GM21447 (cell line): ENCODE measurements around the gene XIAP.

Experiments used
- ATAC-seq: cut with Tn5 transposase; IDR thresholded peaks from one replicate; pipeline ENCODE4 v1.9.1; 2021; ENCODE audit not compliant: unreplicated experiment

XIAP gene

DNA sequence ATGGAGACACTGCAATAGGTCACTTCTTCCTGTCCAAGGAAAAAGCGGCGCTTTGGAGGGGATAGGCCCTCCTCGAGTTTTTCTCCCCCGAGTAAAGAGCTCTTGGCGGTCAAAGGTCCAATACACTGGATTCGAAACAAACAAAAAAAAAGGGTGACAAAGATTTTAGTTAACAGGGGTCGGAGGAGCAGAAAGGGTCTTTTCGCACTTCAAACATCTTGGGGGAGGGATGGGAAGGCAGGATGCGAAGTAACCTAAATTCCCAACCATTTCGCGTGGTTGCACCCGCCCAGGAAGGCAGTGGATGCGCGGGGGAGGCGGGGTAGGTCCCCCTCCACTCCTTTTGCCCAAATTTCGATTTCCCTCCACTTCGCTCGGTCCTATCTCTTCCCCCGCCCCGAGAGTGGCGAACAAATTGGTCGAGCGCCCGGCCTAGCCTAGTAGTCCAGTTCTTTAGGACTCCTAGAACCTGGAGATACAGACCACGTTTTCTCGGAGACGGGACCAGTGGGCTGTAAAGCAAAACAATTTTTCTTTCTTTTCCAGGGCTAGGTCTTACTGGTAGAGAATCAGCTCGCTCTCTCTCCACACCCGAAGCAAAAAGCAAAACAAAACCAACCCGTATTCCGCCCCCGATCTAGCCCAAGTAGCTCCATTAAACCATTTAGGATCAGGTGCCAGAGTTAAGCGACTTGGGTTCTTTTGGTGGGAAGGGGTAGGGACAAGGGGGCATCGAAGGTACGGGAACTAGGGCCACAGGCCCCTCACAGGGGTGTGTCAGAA, 99.6 kb downstream of the XIAP start:
- no peak for ATAC-seq

DNA sequence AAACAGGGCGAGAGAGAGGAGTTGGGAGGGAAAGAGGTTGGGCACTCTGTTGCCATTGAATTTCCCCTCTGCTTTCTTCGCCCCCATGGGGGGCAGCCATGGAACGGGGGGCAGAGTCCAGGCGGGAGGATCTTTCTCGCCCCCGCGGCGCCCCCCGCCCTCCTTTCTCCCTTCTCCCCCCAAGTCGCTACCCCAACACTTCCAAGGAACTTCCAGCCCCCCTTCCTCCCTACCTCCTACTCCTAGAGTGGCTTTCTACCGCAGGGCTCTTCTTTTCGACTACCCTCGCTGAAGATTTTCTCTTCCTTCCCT, 101.1 kb downstream of the XIAP start:
- ATAC-seq: no peak

DNA sequence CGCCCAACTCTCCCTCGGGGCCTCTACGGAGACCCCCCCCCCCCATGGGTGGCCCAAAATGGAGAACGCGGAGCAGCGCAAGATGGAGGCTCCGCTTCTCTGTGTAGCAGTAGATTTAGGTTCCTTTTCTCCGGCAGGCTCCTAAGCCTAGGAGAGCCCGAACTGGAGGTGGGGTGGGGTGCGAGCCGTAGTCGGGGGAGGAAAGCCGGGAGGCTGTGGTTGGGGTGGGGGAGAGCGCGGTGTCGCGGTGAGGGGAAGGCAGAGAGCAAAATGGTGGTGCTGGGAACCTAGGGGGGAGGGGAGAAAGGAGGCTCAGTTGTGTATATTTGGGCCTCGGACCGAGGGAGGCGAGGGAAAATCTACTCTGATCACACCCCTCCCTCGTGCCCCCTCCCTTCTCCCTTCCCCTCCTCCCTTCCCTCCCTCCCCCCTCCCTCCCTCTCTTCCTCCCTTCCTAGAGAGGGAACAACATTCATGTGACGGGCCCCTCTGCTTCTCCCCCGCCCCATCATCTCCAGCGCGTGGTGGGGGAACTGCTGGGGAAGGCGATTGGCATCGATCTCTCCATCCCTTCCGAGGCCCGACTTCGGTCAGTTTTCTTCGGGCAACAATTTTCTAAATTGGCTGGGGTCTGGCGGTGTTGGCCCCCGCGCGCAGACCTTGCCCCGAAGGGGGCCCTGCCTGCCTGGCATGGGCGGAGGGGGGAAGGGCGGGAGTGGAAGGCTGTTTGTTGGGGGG, 101.6 kb downstream of the XIAP start, which contains the start of gene STAG2:
STAG2 (plus strand) TSS at position 439 of the 738 bp plus-strand sequence. CDS start 60,922 bp downstream, outside the sequence.
- no peak for ATAC-seq

DNA sequence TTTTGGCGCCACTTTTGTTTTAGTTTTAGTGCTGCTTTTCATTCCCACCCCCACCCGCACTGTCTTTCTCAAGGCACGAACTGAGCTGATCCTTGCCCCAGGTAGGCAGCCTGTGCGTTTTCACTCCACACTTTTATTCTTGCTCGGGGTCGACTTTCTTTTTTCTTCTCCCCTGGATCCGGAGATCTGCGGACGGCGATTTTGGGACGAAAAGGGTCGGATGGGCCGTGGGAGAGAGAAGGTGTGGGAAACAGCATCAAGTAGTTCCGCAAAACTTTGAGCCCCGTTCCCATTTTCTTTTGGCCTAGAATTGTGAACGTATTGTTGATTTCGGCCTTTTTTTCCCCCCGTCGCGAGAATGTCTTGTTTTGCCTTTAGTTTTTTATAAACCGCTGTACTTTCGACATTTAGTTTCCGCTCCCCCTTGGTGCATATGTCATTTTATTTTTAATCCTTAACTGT, 102.2 kb downstream of the XIAP start:
- no peak for ATAC-seq

DNA sequence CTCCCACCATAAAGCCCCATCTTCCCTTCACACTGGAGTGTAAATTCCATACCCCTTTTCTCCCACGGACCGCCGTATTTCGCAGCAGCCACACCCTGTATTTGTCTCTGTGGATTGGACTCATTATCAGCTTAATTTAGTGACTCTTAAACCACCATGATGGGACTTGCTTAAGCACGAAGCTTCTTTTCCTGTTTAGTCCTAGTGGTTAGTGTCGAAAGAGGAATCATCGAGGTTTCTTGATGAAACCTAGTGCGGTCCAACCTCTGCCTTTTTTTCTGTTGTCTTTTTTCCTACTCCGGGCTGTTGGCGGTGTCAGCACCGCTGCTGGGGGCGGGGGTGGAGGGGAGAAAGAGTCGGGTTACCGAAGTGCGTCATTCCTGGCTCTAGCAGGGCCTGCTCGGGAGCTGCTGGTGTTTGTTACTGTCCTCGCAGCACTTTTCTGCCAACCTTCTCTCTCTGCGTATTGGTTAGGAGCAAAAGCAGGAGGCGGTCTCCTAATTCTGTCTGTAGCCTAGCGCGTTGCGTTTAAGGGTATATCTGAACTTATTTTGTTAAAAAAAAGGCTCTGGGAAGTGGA, 103.0 kb downstream of the XIAP start:
- peak; percentile 50 for ATAC-seq
